HepG2 (cell line): ENCODE data around the gene ATP1B2. TPM values are rescaled to one million over a fixed set of nuclear protein-coding genes. Genes with fewer than 3 reads are reported as not detected.

Experiments used
- DPF2 ChIP-seq: sonication (generic); formaldehyde crosslinking; IDR thresholded peaks from 2 replicates; pipeline ENCODE4 v1.4.0; 2020; ENCODE audit warnings: mild to moderate bottlenecking, low read depth, missing genetic modification reagents, borderline replicate concordance
- ELF1 ChIP-seq: sonication (generic); formaldehyde crosslinking; IDR thresholded peaks from 2 replicates; pipeline ENCODE4 v1.4.0; 2020; ENCODE audit warnings: missing genetic modification reagents
- KMT2A ChIP-seq: sonication (generic); formaldehyde crosslinking; IDR thresholded peaks from 2 replicates; pipeline ENCODE4 v1.4.0; 2020; ENCODE audit warnings: missing genetic modification reagents
- NCOA2 ChIP-seq: sonication (generic); formaldehyde crosslinking; IDR thresholded peaks from 2 replicates; pipeline ENCODE4 v1.8.0; 2022; ENCODE audit warnings: inconsistent platforms
- NFE2 ChIP-seq: sonication (generic); formaldehyde crosslinking; IDR thresholded peaks from 2 replicates; pipeline ENCODE4 v1.4.0; 2020; ENCODE audit warnings: missing genetic modification reagents
- NR2F1 ChIP-seq, 2 experiments: fragments of 450-650 bp in 1 of 2; formaldehyde crosslinking in 1 of 2; IDR thresholded peaks; 2 replicates each; pipeline versions ENCODE4 v1.5.0 to v1.6.1; 2016 to 2020; ENCODE audit warnings: mild to moderate bottlenecking in 1 of 2, missing compliant biosample characterization in 1 of 2, missing genetic modification reagents in 1 of 2, moderate library complexity in 1 of 2
- PHF21A ChIP-seq: sonication (generic); formaldehyde crosslinking; IDR thresholded peaks from 2 replicates; pipeline ENCODE4 v1.5.0; 2020; ENCODE audit warnings: mild to moderate bottlenecking, missing genetic modification reagents
- RELA ChIP-seq: sonication (generic); formaldehyde crosslinking; IDR thresholded peaks from 2 replicates; pipeline ENCODE4 v1.4.0; 2020; ENCODE audit warnings: missing genetic modification reagents
- SALL1 ChIP-seq: sonication (generic); formaldehyde crosslinking; IDR thresholded peaks from 2 replicates; pipeline ENCODE4 v1.8.0; 2022; ENCODE audit warnings: mild to moderate bottlenecking, missing genetic modification reagents
- SIN3A ChIP-seq: IDR thresholded peaks from 2 replicates; pipeline ENCODE4 v1.6.1; 2011; ENCODE audit warnings: low read depth, mild to moderate bottlenecking, control low read depth, low read length, borderline replicate concordance
- SNAPC2 ChIP-seq: sonication (generic); formaldehyde crosslinking; IDR thresholded peaks from 2 replicates; pipeline ENCODE4 v1.8.1; 2022; ENCODE audit warnings: mild to moderate bottlenecking, missing genetic modification reagents
- SP140L ChIP-seq: sonication (generic); formaldehyde crosslinking; IDR thresholded peaks from 2 replicates; pipeline ENCODE4 v1.4.0; 2020; ENCODE audit warnings: missing genetic modification reagents, borderline replicate concordance
- TCF7 ChIP-seq: sonication (generic); IDR thresholded peaks from 2 replicates; pipeline ENCODE4 v1.6.1; 2016; ENCODE audit warnings: antibody characterized with exemption, low read depth
- WIZ ChIP-seq: sonication (generic); formaldehyde crosslinking; IDR thresholded peaks from 2 replicates; pipeline ENCODE4 v1.5.1; 2020; ENCODE audit warnings: mild to moderate bottlenecking, missing genetic modification reagents
- ZMYM4 ChIP-seq: sonication (generic); formaldehyde crosslinking; IDR thresholded peaks from 2 replicates; pipeline ENCODE4 v1.8.1; 2023; ENCODE audit warnings: mild to moderate bottlenecking, missing genetic modification reagents
- ZNF766 ChIP-seq: sonication (generic); formaldehyde crosslinking; IDR thresholded peaks from 2 replicates; pipeline ENCODE4 v1.5.0; 2020; ENCODE audit warnings: missing genetic modification reagents, borderline replicate concordance
- ZNF780A ChIP-seq: sonication (generic); formaldehyde crosslinking; IDR thresholded peaks from 2 replicates; pipeline ENCODE4 v1.8.0; 2022; ENCODE audit warnings: mild to moderate bottlenecking, missing genetic modification reagents, moderate library complexity
- ZSCAN31 ChIP-seq: sonication (generic); formaldehyde crosslinking; IDR thresholded peaks from 2 replicates; pipeline ENCODE4 v1.5.0; 2020; ENCODE audit warnings: low read depth, mild to moderate bottlenecking, missing genetic modification reagents
- polyA plus RNA-seq, 8 experiments: library from polyadenylated mRNA; depleted of rRNA in 3 of 8; stranded (reverse) in 7 of 8; unstranded in 1 of 8; fragments of >200 nt; fragmentation: Illumina TruSeq in 4 of 8; extraction: Trizol in 4 of 8; gene quantifications; 2 replicates each; pipeline versions ENCODE4 v1.2.1 to v1.2.3, GENCODE V29; 2011 to 2016; ENCODE audit warnings: low read depth in 4 of 8, missing spikeins in 1 of 8, mixed read lengths in 1 of 8; ENCODE audit not compliant: insufficient read depth in 1 of 8
- total RNA-seq, 5 experiments: library from RNA; depleted of rRNA; stranded (reverse); fragments of >200 nt; fragmentation: Illumina TruSeq; extraction: Trizol; gene quantifications; 2 replicates each; pipeline ENCODE4 v1.2.3, GENCODE V29; 2016; ENCODE audit warnings: low read depth in 1 of 5
- TF ChIP-seq, protein P1 (sequence below): sonication (generic); formaldehyde crosslinking; conservative IDR thresholded peaks from 2 replicates; pipeline ENCODE4 v1.4.0; 2020; ENCODE audit warnings: missing genetic modification reagents
- TF ChIP-seq, protein P2 (sequence below): sonication (generic); formaldehyde crosslinking; IDR thresholded peaks from 2 replicates; pipeline ENCODE4 v1.5.1; 2020; ENCODE audit warnings: missing genetic modification reagents, mild to moderate bottlenecking, borderline replicate concordance
- TF ChIP-seq, protein P3 (sequence below): sonication (generic); formaldehyde crosslinking; IDR thresholded peaks from 2 replicates; pipeline ENCODE4 v1.4.0; 2020; ENCODE audit warnings: missing genetic modification reagents
- TF ChIP-seq, protein P4 (sequence below): sonication (generic); formaldehyde crosslinking; IDR thresholded peaks from 2 replicates; pipeline ENCODE4 v1.4.0; 2020; ENCODE audit warnings: mild to moderate bottlenecking, low read depth, missing genetic modification reagents
- TF ChIP-seq, protein P5 (sequence below): sonication (generic); formaldehyde crosslinking; IDR thresholded peaks from 2 replicates; pipeline ENCODE4 v1.5.0; 2020; ENCODE audit warnings: mild to moderate bottlenecking, missing genetic modification reagents

ATP1B2 gene
- total and polyA plus RNA-seq, 2 of the 13 experiments (the other 11 are each of a cell fraction or from before 2014, with no cell fraction given): not detected

DNA sequence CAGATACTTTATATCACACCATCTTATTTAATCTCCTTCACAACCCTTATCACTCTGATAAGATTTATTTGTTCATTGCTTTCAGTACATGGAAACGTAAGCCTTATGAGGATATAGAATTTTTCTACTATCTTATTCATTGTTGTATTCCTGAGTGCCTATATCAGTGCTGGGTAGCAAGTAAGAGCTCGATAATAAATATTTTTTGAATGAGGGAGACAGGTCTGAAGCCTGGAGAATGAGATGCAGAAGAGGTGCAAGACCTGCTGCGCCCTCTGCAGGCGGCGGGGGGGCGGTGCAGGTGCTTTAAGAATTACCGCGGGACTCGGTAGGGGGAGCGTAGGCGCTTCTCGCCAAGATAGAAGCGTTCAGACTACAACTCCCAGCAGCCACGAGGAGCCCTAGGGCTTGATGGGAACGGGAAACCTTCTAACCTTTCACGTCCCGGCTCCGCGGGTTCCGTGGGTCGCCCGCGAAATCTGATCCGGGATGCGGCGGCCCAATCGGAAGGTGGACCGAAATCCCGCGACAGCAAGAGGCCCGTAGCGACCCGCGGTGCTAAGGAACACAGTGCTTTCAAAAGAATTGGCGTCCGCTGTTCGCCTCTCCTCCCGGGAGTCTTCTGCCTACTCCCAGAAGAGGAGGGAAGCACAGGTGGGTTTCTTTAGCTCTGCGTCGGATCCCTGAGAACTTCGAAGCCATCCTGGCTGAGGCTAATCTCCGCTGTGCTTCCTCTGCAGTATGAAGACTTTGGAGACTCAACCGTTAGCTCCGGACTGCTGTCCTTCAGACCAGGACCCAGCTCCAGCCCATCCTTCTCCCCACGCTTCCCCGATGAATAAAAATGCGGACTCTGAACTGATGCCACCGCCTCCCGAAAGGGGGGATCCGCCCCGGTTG, 37.4 kb downstream of the ATP1B2 start, which contains the start of gene WRAP53 (continued):
- TF ChIP-seq, protein P1, sequence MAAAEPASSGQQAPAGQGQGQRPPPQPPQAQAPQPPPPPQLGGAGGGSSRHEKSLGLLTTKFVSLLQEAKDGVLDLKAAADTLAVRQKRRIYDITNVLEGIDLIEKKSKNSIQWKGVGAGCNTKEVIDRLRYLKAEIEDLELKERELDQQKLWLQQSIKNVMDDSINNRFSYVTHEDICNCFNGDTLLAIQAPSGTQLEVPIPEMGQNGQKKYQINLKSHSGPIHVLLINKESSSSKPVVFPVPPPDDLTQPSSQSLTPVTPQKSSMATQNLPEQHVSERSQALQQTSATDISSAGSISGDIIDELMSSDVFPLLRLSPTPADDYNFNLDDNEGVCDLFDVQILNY (CRISPR knock-in tag): peak; percentile 89
- TF ChIP-seq RELA (peak; percentile 78; the same call in 1 of the 2 replicates), ZMYM4 (CRISPR knock-in tag) (no peak), NR2F1 (CRISPR knock-in tag; IDR thresholded peaks at IDR 0.05) (peak in 1 of 2 experiments; percentile 49; a peak in 1 of 4 replicates), KMT2A (CRISPR knock-in tag) (peak; percentile 59; the same call in 1 of the 2 replicates), NCOA2 (CRISPR knock-in tag) (no peak), ELF1 (peak; percentile 78), SIN3A (peak; percentile 97), SP140L (CRISPR knock-in tag) (no peak), ZSCAN31 (CRISPR knock-in tag) (0 out of 2 replicates have a peak, but pooled peaks have one; percentile 4), WIZ (CRISPR knock-in tag) (no peak), ZNF766 (CRISPR knock-in tag) (peak; percentile 51; the same call in 1 of the 2 replicates), SNAPC2 (no peak), NFE2 (no peak), DPF2 (CRISPR knock-in tag) (no peak), ZNF780A (CRISPR knock-in tag) (no peak), SALL1 (CRISPR knock-in tag) (peak; percentile 66), PHF21A (CRISPR knock-in tag) (peak; percentile 76; the same call in 1 of the 2 replicates), TCF7 (no peak)
- TF ChIP-seq, protein P2, sequence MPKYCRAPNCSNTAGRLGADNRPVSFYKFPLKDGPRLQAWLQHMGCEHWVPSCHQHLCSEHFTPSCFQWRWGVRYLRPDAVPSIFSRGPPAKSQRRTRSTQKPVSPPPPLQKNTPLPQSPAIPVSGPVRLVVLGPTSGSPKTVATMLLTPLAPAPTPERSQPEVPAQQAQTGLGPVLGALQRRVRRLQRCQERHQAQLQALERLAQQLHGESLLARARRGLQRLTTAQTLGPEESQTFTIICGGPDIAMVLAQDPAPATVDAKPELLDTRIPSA: no peak; the same call in 1 of the 2 replicates
- TF ChIP-seq, protein P3, sequence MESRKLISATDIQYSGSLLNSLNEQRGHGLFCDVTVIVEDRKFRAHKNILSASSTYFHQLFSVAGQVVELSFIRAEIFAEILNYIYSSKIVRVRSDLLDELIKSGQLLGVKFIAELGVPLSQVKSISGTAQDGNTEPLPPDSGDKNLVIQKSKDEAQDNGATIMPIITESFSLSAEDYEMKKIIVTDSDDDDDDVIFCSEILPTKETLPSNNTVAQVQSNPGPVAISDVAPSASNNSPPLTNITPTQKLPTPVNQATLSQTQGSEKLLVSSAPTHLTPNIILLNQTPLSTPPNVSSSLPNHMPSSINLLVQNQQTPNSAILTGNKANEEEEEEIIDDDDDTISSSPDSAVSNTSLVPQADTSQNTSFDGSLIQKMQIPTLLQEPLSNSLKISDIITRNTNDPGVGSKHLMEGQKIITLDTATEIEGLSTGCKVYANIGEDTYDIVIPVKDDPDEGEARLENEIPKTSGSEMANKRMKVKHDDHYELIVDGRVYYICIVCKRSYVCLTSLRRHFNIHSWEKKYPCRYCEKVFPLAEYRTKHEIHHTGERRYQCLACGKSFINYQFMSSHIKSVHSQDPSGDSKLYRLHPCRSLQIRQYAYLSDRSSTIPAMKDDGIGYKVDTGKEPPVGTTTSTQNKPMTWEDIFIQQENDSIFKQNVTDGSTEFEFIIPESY (CRISPR knock-in tag): peak; percentile 37; the same call in 1 of the 2 replicates
- TF ChIP-seq, protein P4, sequence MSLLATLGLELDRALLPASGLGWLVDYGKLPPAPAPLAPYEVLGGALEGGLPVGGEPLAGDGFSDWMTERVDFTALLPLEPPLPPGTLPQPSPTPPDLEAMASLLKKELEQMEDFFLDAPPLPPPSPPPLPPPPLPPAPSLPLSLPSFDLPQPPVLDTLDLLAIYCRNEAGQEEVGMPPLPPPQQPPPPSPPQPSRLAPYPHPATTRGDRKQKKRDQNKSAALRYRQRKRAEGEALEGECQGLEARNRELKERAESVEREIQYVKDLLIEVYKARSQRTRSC (CRISPR knock-in tag): no peak
- TF ChIP-seq, protein P5, sequence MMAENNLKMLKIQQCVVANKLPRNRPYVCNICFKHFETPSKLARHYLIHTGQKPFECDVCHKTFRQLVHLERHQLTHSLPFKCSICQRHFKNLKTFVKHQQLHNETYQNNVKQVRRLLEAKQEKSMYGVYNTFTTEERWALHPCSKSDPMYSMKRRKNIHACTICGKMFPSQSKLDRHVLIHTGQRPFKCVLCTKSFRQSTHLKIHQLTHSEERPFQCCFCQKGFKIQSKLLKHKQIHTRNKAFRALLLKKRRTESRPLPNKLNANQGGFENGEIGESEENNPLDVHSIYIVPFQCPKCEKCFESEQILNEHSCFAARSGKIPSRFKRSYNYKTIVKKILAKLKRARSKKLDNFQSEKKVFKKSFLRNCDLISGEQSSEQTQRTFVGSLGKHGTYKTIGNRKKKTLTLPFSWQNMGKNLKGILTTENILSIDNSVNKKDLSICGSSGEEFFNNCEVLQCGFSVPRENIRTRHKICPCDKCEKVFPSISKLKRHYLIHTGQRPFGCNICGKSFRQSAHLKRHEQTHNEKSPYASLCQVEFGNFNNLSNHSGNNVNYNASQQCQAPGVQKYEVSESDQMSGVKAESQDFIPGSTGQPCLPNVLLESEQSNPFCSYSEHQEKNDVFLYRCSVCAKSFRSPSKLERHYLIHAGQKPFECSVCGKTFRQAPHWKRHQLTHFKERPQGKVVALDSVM: peak; percentile 11; the same call in 1 of the 2 replicates
